Measurements from ENCODE around the gene TNNT3.

DNA sequence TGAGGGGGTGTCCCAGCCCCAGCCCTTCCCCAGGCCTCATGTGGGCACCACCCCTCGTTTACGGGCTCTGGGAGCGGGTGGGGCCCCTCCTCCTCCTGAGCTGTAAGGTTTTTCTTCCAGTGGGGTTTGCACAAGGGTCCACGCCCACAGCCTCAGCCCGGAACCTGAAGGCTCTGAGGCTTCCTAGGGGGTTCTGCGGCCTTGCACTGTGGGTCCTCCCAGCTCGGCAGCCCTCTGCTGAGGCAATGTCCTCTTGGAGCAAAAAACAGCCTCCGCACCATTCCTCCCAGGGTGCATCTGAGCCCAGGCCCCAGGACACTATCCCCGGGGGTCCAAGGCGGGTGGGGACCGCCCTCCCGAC, 64.1 kb downstream of the TNNT3 start:
- TF ChIP-seq POLR2A (IDR thresholded peaks at IDR 0.05), result no peak
- TF ChIP-seq, protein P1, sequence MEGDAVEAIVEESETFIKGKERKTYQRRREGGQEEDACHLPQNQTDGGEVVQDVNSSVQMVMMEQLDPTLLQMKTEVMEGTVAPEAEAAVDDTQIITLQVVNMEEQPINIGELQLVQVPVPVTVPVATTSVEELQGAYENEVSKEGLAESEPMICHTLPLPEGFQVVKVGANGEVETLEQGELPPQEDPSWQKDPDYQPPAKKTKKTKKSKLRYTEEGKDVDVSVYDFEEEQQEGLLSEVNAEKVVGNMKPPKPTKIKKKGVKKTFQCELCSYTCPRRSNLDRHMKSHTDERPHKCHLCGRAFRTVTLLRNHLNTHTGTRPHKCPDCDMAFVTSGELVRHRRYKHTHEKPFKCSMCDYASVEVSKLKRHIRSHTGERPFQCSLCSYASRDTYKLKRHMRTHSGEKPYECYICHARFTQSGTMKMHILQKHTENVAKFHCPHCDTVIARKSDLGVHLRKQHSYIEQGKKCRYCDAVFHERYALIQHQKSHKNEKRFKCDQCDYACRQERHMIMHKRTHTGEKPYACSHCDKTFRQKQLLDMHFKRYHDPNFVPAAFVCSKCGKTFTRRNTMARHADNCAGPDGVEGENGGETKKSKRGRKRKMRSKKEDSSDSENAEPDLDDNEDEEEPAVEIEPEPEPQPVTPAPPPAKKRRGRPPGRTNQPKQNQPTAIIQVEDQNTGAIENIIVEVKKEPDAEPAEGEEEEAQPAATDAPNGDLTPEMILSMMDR (IDR thresholded peaks at IDR 0.05), result no peak
